ACHN (cell line): ENCODE results near the gene RACK1.

ENCODE experiments used
- DNase-seq: peaks from one replicate; pipeline ENCODE4 v3.0.0-alpha.2; 2015
- in situ Hi-C: cut with HindIII; loops from 2 replicates; pipeline ENCODE4 v1.10.0; 2017; ENCODE audit warnings: low sequenced_read_pairs, low pct_ligation_motif_present, low pct_unique_long_range_greater_than_20kb

The RACK1 gene

GRCh38 chr5:181204113-181204825 is 39.4 kb downstream of the RACK1 start:
- DNase-seq = no peak
- in situ Hi-C loops = no loop called here

- DNase-seq = no peak
- in situ Hi-C loops = no loop called here
Measured at GRCh38 chr5:181203777-181204112, 40.0 kb downstream of the RACK1 start.

DNA sequence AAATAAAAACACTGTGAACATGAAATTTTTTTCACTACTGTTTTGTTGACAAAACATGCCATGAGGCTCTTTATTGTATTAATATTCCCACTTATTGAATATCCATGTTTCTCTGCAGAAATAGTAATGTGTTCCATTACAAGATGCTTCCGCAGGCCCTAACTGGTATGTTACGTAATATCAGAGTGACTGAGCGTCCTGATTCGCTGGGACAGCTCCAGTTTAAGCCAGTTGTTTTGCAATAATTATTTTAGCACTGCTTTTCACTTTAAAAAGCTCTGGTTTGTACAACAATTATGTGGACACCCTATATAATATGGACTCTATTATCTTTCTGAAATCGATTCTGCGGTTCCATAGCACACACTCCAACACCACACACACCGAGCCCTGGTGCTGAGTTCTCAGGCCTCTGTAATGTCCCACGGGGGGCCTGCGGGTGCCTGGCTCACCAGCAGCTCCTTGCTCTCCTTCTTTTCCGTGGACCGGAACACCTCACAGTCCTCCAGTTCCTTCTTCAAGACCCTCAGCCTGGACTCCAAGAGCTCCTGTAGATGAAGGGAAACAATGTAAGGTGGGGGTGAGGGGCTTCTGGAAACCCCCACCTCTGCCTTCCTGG is 40.5 kb downstream of the RACK1 start:
- no peak for DNase-seq
- in situ Hi-C loops = no loop called here

DNA sequence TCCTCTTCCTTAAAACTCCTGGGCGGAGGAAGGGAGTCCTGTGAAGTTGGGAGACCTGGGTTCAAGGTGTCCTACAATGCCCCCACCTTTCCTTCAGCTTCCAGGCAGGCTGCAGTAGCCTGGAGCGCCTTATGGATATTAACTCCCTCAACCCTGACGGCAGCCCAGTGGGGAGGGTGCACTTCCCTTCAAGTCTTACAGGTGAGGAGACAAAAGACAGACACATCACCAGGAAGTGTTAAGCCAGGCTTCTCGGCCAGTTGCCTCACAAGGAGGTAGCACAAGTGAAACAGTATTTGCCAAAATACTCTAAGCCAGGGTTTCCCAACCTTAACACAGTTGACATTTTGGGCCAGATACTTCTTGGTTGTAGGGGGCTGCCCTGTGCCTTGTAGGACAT is 42.9 kb downstream of the RACK1 start:
- DNase-seq = no peak
- in situ Hi-C loops = no loop called here

DNA sequence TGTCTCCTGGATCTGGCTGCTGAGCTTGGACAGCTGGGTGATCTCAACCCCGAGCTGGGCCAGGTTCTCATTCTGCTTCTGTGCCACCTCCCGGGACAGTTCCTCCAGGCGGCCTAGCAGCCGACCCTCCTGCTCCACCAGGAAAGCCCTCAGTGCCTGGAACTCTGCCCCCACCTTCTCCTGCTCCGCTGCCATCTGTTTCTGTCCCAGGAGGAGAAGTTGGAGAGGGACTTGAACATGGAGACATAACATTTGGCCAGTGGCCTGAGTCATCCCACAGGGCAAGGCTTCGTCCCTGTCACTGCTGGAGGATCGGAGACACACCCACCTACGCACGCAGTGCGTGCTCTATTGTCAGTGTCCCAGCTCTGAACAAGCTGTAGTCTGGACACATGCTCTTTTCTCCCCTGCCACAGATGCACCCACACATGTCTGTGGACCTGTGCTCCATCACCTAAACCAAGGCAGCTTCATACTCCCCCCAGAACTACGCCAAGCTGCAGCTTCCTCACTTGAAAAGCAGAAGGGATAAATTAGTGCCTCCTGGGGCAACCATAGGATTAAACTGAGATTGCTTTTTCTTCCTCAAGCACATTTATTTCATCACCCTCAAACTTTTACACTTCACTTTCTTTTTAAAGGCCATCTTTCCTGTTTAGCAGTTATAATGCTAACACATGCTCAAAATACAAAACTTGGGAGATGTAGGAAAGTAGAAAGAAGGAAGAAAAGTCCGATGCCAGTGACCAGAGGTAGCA is 43.6 kb downstream of the RACK1 start:
- in situ Hi-C loops = no loop called here
- DNase-seq = no peak

DNA sequence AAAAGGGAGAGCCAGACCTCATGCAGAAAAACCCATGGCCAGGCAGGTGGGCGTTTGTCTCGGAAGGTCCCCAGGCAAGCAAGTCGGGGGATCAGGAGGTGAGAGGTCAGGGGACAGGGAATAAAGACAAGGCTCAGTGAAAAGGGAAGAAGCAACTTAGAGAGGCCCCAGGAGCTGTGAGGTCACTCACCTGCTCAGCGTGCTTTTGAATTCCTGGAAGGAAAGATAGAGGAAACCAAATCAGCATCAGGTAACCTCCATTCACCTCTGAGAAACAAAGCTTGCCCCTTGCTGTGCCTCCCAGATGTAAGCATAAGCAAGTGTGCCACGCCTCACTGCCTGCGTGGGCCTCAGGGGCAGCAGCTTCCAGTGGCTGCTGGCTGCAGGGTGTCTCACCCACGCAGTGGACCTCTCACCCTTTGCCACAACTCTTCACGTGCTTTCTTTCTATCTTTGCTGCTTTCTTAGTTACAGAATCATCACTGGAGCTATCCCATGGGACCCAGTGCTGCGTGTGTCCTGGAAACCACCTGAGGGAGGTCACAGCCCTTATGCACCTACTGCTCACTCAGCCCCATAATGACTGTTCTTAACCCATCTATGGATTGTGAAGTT is 44.7 kb downstream of the RACK1 start:
- in situ Hi-C loops = no loop called here
- no peak for DNase-seq

DNA sequence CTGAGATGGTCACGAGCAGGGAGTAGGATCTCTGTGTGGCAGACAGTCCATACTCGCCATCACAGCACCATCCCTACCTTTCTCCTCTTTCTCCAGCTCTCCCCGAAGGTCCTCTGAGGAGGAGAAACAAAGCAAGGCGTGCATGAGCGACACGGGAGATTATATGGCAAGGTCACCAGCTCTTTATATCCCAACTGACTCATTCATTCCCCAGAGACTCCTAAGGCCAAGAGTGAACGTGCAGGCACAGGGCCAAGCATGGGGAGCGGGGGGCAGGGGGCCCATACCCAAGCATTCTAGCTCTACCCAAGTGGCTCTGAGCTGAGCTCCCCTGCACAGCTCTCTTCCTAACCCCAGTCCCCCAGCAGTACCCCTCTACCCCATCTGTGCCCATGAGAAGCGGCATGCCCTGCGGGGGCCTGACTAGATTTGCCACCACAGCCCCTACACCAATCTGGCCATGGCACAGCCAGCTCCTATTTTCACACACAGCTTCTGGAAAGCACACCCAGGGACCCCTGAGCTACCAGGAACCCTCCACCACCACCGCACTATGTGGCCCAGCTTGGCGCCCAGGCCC is 45.5 kb downstream of the RACK1 start:
- DNase-seq = no peak
- in situ Hi-C loops = no loop called here

GRCh38 chr5:181197326-181197951 is 46.3 kb downstream of the RACK1 start:
- in situ Hi-C loops = no loop called here
- no peak for DNase-seq

DNA sequence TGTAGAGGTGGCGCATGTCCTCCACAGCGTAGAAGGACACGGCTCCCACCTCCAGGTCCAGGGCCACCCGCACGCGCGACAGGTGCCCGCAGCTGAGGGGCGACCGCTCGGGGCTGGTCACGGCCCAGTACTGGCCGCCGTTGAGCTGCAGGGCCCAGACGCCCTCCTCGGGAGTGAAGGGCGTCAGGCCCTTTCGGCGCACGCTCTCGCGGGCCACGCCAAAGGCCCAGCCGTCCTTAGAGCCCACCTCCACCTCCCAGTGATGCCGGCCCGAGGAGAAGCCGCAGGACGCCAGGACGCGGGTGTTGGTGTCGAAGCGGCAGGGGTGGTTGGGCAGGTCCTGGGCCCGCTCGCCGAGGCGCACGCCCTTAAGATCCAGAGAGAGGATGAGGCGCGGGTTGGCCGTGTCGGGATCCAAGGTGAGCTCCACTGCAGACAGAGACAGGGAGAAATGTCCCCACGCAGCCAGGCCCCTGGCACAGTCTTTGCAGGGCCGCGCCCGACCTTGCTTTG is 48.4 kb downstream of the RACK1 start:
- in situ Hi-C loops = no loop called here

GRCh38 chr5:181194489-181195248 is 49.0 kb downstream of the RACK1 start:
- in situ Hi-C loops = no loop called here
- DNase-seq = no peak

More for the DNA sequence above, 48.4 kb downstream of the RACK1 start:
- no peak for DNase-seq

DNA sequence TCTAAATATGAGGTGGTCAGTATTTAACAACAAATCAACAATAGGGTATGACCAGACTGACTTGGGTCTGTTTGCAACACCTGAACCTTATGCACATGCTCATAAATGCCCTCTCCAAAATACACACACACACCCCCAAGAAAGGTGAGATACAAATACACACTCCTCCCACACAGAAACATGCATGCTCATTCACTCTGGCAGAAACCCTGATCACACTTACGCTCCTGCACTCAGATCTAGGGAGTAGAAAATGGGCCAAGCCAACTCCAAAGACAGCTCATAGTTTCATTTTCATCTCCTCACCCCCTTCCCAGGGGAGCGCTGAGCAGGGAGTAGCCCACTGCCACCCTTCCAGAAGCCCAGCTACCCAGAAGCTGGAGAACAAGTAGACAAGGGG is 50.0 kb downstream of the RACK1 start:
- no peak for DNase-seq
- in situ Hi-C loops = no loop called here

DNA sequence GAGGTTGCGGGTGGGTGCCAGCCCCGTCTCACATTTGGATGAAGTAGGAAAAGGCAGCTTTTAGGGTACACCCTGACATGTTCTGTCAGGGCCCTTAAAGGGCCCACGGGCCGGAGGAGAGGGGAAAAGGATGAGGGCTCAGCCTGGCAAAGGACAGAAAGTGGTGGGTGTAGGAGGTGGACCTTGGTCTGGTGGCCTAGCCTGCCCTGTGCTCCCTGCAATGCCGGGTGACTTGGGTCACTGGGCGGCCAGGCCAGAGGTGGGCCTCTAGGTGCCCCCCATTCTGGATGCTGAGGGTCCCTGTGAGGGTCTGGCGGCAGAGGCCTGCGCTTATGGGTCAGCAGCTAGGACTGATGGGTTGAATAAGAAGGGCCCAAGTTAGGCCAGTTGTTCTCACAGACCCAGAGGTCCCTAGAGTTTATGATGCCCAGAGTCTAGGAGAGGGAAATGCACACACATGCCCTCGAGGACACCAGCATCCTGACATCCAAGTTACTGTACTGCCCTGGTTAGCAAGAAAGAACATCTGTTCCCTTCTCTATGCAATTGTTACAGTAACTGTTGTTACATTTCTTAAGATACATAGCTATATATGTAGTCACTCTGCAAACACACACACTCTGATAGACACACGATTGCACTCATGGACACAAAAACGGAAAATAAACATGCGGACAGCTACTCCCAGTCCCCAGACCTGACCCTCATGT is 51.2 kb downstream of the RACK1 start:
- no peak for DNase-seq
- in situ Hi-C loops = no loop called here

- peak; percentile 92 for DNase-seq
- in situ Hi-C loops = no loop called here
Measured at GRCh38 chr5:181191526-181192336, 52.0 kb downstream of the RACK1 start.

GRCh38 chr5:181190711-181191525 is 52.8 kb downstream of the RACK1 start:
- peak; percentile 42 for DNase-seq
- in situ Hi-C loops = no loop called here

DNA sequence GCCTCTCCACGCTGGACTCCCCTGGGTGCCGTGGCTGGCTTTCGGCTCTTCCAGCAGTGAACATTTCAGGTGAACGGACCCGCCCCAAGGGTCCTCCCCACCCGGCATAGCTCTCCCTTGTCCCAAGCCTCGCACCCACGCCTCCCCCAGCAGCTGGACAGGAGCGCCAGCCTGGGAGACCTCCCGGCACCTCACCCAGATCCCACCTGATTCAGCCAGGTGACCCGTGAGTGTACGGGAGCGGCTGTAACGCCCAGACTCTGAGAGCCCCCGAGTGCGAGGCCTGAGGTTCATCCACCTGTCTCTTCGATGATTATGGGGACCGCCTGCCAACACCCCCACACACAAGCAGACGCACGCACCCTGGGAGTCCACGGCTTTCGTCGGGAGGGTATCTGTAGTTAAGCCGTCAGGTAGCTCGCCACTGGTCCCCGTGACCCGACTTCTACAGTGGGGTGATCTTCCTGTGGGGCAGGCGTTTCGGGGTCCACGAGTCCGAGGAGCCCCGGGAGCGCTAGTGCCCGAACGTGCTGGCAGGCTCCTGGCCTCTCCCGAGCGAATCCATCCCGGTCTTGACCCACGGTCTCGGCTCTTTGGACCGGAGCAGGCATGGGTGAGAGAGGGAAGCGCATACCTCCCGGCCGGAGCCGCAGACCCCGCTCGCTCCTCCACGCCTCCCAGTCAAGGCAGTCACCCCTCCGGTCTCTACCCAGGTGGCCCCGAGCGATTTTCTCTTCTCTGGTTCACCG is 53.6 kb downstream of the RACK1 start:
- in situ Hi-C loops = no loop called here
- no peak for DNase-seq
